Measurements from ENCODE around the gene SMR3B.

Gene SMR3B

DNA sequence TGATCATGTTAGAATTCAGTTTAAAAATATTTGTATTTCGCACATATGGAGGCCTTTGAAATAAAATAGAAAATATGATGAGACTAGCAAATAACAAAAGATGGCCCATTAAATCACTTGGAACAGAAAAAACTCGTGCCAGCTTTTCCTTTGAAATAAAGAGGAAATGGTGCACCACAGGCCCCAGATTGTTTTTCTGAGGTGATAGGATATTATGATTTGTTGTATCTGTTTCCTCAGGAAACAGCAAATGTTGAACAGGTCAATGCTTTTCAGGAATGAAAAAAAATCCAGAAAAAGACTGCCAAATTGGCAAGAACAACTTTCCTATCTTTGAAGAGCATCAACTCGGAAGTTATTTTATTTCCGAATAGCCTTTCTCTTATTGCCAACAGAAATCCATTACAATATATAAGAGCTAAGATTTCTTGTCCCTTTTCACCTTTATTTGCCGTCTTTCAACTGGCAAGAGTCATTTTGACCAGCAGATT lies at the start of gene SMR3B:
TSS of gene SMR3B (plus strand) at position 441 of the 491 bp plus-strand sequence. CDS start 1,380 bp downstream, outside the sequence.
- FAIRE-seq, result no peak
- TF ChIP-seq CTCF (IDR thresholded peaks at IDR 0.05; ENCODE audit: insufficient read depth, missing control alignments), result no peak
- DNase-seq (ENCODE audit: insufficient read length, low spot score), result no peak

GRCh38 chr4:70334681-70335080 lies 48.2 kb upstream of the SMR3B start, which contains the start of gene CABS1:
CABS1 (plus strand) TSS chr4:70334981; CDS start chr4:70335040, 59 bp downstream.
- no peak for TF ChIP-seq CTCF (IDR thresholded peaks at IDR 0.05; ENCODE audit: insufficient read depth, missing control alignments)
- FAIRE-seq (no peak), DNase-seq (ENCODE audit: insufficient read length, low spot score) (no peak)

GRCh38 chr4:70336043-70336442 lies 46.9 kb upstream of the SMR3B start:
- DNase-seq (ENCODE audit: insufficient read length, low spot score), result no peak
- FAIRE-seq, result no peak
- no peak for TF ChIP-seq CTCF (IDR thresholded peaks at IDR 0.05; ENCODE audit: insufficient read depth, missing control alignments)

- FAIRE-seq (no peak), DNase-seq (ENCODE audit: insufficient read length, low spot score) (no peak)
- no peak for TF ChIP-seq CTCF (IDR thresholded peaks at IDR 0.05; ENCODE audit: insufficient read depth, missing control alignments)
Measured at GRCh38 chr4:70337886-70338420, 45.0 kb upstream of the SMR3B start.

DNA sequence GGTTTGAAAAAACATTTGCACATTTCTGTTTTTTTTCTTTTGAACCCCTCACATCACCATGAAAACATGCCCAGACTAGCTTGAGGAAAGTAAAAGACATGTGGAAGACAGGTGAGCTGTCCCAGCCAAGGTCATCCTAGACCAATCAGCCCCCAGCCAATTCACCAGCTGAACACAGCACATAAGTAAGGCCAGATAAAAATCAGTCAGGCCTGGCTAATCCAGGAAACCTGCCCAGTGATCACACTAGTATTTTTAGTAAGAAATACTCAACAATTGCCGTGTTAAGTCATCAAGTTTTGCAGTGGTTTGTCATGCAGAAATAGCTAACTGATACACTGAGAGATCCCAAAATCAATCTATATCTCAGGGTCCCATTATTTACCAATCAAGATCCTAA lies 26.7 kb upstream of the SMR3B start:
- no peak for DNase-seq (ENCODE audit: insufficient read length, low spot score)
- FAIRE-seq, result no peak
- TF ChIP-seq CTCF (IDR thresholded peaks at IDR 0.05; ENCODE audit: insufficient read depth, missing control alignments), result no peak

DNA sequence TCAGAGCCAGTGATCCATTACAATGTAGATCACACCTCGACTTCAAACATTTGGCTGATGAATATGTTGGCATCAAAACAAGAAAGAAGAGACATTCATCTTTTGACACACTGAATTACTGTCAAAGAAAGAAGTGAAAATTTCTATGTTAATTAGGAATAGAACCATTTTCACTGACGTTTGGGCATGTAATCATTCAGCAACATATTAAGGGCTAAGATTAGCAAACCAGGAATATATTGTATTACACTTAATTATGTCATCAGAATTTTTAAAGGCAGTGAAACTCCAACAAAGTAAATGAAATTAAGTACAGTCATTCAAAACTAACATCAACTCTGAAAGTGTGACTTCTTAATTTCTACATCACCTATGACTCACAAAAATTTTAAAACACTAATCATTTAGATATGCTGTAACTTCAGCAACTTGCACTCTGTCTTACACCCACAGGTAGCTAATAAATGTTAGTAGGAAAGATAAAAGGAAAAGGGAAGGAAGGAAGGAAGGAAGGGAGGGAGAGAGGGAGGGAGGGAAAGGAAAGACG lies 23.7 kb upstream of the SMR3B start:
- FAIRE-seq, result no peak
- TF ChIP-seq CTCF (IDR thresholded peaks at IDR 0.05; ENCODE audit: insufficient read depth, missing control alignments), result no peak
- no peak for DNase-seq (ENCODE audit: insufficient read length, low spot score)

DNA sequence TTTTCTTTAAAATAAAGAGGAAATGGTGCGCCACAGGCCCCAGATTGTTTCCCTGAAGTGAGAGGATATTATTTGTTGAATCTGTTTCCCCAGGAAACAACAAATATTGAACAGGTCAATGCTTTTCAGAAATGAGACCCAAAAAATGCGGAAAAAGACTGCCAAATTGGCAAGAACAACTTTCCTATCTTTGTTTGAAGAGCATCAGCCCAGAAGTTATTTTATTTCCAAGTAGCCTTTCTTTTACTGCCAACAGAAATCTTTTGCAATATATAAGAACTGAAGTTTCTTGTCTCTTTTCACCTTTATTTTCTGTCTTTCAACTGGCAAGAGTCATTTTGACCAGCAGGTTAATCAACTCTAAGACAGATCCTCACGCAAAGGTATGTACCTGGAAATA lies 22.5 kb upstream of the SMR3B start, which contains the start of gene SMR3A:
TSS of gene SMR3A (plus strand) at position 301 of the 400 bp plus-strand sequence. CDS start 1,356 bp downstream, outside the sequence.
- FAIRE-seq (no peak), DNase-seq (ENCODE audit: insufficient read length, low spot score) (no peak)
- TF ChIP-seq CTCF (IDR thresholded peaks at IDR 0.05; ENCODE audit: insufficient read depth, missing control alignments), result no peak
